HG03378 (cell line): ENCODE measurements around the gene TINAG.

Experiments
- ATAC-seq: cut with Tn5 transposase; IDR thresholded peaks from one replicate; pipeline ENCODE4 v1.9.1; 2021; ENCODE audit warnings: mild to moderate bottlenecking, moderate library complexity; ENCODE audit not compliant: unreplicated experiment

Gene TINAG

GRCh38 chr6:54419885-54420284, 111.6 kb downstream of the TINAG start:
- ATAC-seq = no peak

- peak; percentile 33 for ATAC-seq
Measured at GRCh38 chr6:54426995-54427394, 118.8 kb downstream of the TINAG start.

- ATAC-seq = no peak
Measured at GRCh38 chr6:54427396-54427937, 119.2 kb downstream of the TINAG start.

- ATAC-seq = peak; percentile 84
Measured at GRCh38 chr6:54428431-54428830, 120.2 kb downstream of the TINAG start.

GRCh38 chr6:54431466-54431865, 123.2 kb downstream of the TINAG start:
- no peak for ATAC-seq
